GM12878 (cell line): ENCODE results near the gene AKT3. TPM values are rescaled to one million over a fixed set of nuclear protein-coding genes. Genes with fewer than 3 reads are reported as not detected.

Experiments
- ATAC-seq: fragments of 200-7000 bp; cut with Tn5 transposase; 3 replicates; pipeline ENCODE4 v1.9.1; 2020; ENCODE audit warnings: mild to moderate bottlenecking, moderate library complexity
- BruUV-seq: library from RNA; stranded (reverse); fragments of 400-500 nt; replicated peaks from 2 replicates; lab custom pipeline; 2021; lab: Mats Ljungman, UMichigan
- CTCF ChIA-PET: fragments of 300-600 bp; sonication (Branson Sonifier 250); formaldehyde crosslinking; extraction: SDS; loops from one replicate; lab custom pipeline; 2021; ENCODE audit warnings: inconsistent platforms; lab: Yijun Ruan, JAX
- POLR2A ChIA-PET: fragments of 350-600 bp; formaldehyde crosslinking; extraction: SDS; loops from one replicate; lab custom pipeline; 2021; ENCODE audit warnings: inconsistent platforms; lab: Charles Lee
- RAD21 ChIA-PET: fragments of 300-600 bp; sonication (Branson Sonifier 250); formaldehyde crosslinking; loops from one replicate; lab custom pipeline; 2023; ENCODE audit warnings: antibody characterized with exemption; ENCODE audit not compliant: unreplicated experiment; lab: Charles Lee
- SMC1A ChIA-PET: fragments of 300-600 bp; sonication (Branson Sonifier 250); formaldehyde crosslinking; loops from one replicate; lab custom pipeline; 2023; ENCODE audit not compliant: unreplicated experiment, uncharacterized antibody; lab: Charles Lee
- DNase-seq: peaks from one replicate; pipeline ENCODE4 v3.0.0-alpha.2; 2011; ENCODE audit warnings: low read depth, low spot score
- FAIRE-seq: peaks from 3 replicates; lab custom pipeline; 2011; peaks lifted over from hg19 to GRCh38; lab: Jason Lieb, UNC
- H2AFZ ChIP-seq: 2 replicates; pipeline ENCODE4 v1.6.0; 2011; ENCODE audit warnings: low read depth, low read length, control low read depth; ENCODE audit not compliant: control insufficient read depth
- H3K27ac ChIP-seq: 2 replicates; pipeline ENCODE4 v1.5.1; 2011; ENCODE audit warnings: control low read depth; ENCODE audit not compliant: control insufficient read depth, insufficient read depth
- H3K27me3 ChIP-seq, 2 experiments: replicated peaks in 1 of 2; 2 replicates each; pipeline versions ENCODE4 v1.6.0 to v1.6.1; 2011; ENCODE audit warnings: low read length in 1 of 2; ENCODE audit not compliant: control insufficient read depth in 2 of 2, insufficient read depth in 2 of 2
- H3K36me3 ChIP-seq, 2 experiments: 2 replicates each; pipeline ENCODE4 v1.5.1; 2011; ENCODE audit warnings: low read length in 1 of 2; ENCODE audit not compliant: control insufficient read depth in 2 of 2, insufficient read depth in 2 of 2
- H3K4me1 ChIP-seq: 2 replicates; pipeline ENCODE4 v1.6.1; 2011; ENCODE audit warnings: mild to moderate bottlenecking, low read length, moderate library complexity, mixed read lengths; ENCODE audit not compliant: control insufficient read depth, insufficient read depth
- H3K4me2 ChIP-seq: 2 replicates; pipeline ENCODE4 v1.6.0; 2011; ENCODE audit warnings: control low read depth; ENCODE audit not compliant: control insufficient read depth, insufficient read depth
- H3K4me3 ChIP-seq: fragments of 200-600 bp; sonication (generic); 2 replicates; pipeline ENCODE4 v1.5.1; 2016
- H3K79me2 ChIP-seq: 2 replicates; pipeline ENCODE4 v1.6.0; 2011; ENCODE audit warnings: low read length; ENCODE audit not compliant: control insufficient read depth, insufficient read depth
- H3K9ac ChIP-seq: 2 replicates; pipeline ENCODE4 v1.8.0; 2011; ENCODE audit warnings: low read length, control low read depth, mixed read lengths; ENCODE audit not compliant: control insufficient read depth, insufficient read depth
- H3K9me3 ChIP-seq: replicated peaks from 3 replicates; pipeline ENCODE4 v1.5.1; 2011; ENCODE audit warnings: mild to moderate bottlenecking, low read length; ENCODE audit not compliant: control insufficient read depth, insufficient read depth
- H4K20me1 ChIP-seq: 2 replicates; pipeline ENCODE4 v1.6.0; 2011; ENCODE audit not compliant: control insufficient read depth, insufficient read depth
- BACH1 ChIP-seq: fragments of 450-650 bp; IDR thresholded peaks from 2 replicates; pipeline ENCODE4 v1.6.1; 2017; ENCODE audit warnings: mild to moderate bottlenecking, borderline replicate concordance
- BCL11A ChIP-seq: IDR thresholded peaks from 2 replicates; pipeline ENCODE4 v1.6.1; 2011; ENCODE audit warnings: low read depth, low read length
- CREM ChIP-seq: IDR thresholded peaks from 2 replicates; pipeline ENCODE4 v1.6.1; 2014; ENCODE audit warnings: antibody characterized with exemption, low read depth
- E2F8 ChIP-seq: fragments of 450-650 bp; IDR thresholded peaks from 2 replicates; pipeline ENCODE4 v1.6.1; 2018; ENCODE audit warnings: mild to moderate bottlenecking, low read depth, moderate library complexity; ENCODE audit not compliant: partially characterized antibody
- ETV6 ChIP-seq, 2 experiments: fragments of 450-650 bp in 1 of 2; IDR thresholded peaks in 1 of 2; conservative IDR thresholded peaks in 1 of 2; 2 replicates each; pipeline ENCODE4 v1.6.1; 2014; ENCODE audit warnings: antibody characterized with exemption in 1 of 2, borderline replicate concordance in 1 of 2, low read depth in 1 of 2, mild to moderate bottlenecking in 1 of 2, moderate library complexity in 1 of 2
- FOS ChIP-seq: IDR thresholded peaks from 3 replicates; pipeline ENCODE4 v1.6.1; 2011; ENCODE audit warnings: borderline replicate concordance; ENCODE audit not compliant: insufficient read length; ENCODE audit errors: extremely low read depth
- FOXK2 ChIP-seq: fragments of 450-650 bp; IDR thresholded peaks from 2 replicates; pipeline ENCODE4 v1.6.1; 2017; ENCODE audit warnings: mild to moderate bottlenecking, moderate library complexity
- NFXL1 ChIP-seq: fragments of 450-650 bp; IDR thresholded peaks from 2 replicates; pipeline ENCODE4 v1.6.1; 2017; ENCODE audit warnings: antibody characterized with exemption, mild to moderate bottlenecking, borderline replicate concordance
- NKRF ChIP-seq: fragments of 450-650 bp; conservative IDR thresholded peaks from 2 replicates; pipeline ENCODE4 v1.6.1; 2017; ENCODE audit warnings: mild to moderate bottlenecking, moderate library complexity
- PAX5 ChIP-seq: IDR thresholded peaks from 2 replicates; pipeline ENCODE4 v1.6.1; 2011; ENCODE audit warnings: low read depth, low read length, borderline replicate concordance
- PKNOX1 ChIP-seq: fragments of 450-650 bp; IDR thresholded peaks from 2 replicates; pipeline ENCODE4 v1.6.1; 2016; ENCODE audit warnings: mild to moderate bottlenecking
- RCOR1 ChIP-seq: conservative IDR thresholded peaks from 2 replicates; pipeline ENCODE4 v1.6.1; 2012; ENCODE audit warnings: low read depth, low read length, improper control_type of control experiment
- SMARCA5 ChIP-seq: fragments of 450-650 bp; IDR thresholded peaks from 2 replicates; pipeline ENCODE4 v1.6.1; 2017; ENCODE audit warnings: mild to moderate bottlenecking
- YBX1 ChIP-seq: fragments of 450-650 bp; IDR thresholded peaks from 2 replicates; pipeline ENCODE4 v1.6.1; 2016; ENCODE audit warnings: antibody characterized with exemption
- YY1 ChIP-seq: IDR thresholded peaks from 2 replicates; pipeline ENCODE4 v1.6.1; 2011; ENCODE audit warnings: low read depth, mild to moderate bottlenecking, low read length
- ZNF687 ChIP-seq: fragments of 450-650 bp; IDR thresholded peaks from 2 replicates; pipeline ENCODE4 v1.6.1; 2017; ENCODE audit warnings: mild to moderate bottlenecking, moderate library complexity
- WGBS: methylation state at CpG from one replicate; pipeline ENCODE4 v1.1.6; 2016; ENCODE audit warnings: low lambda C conversion rate; ENCODE audit not compliant: insufficient replicate concordance, insufficient coverage; ENCODE audit errors: missing lambda C conversion rate; 5-methylcytosine and 5-hydroxymethylcytosine counted together
- in situ Hi-C: fragments of 300-500 bp; cut with MboI; formaldehyde crosslinking; loops from 9 replicates; pipeline ENCODE4 v1.14.3; 2018; ENCODE audit warnings: mixed read lengths
- intact Hi-C: fragments of 100-400 bp; cut with micrococcal nuclease; formaldehyde crosslinking; loops from one replicate; pipeline ENCODE4 v1.14.2; 2022; ENCODE audit not compliant: unreplicated experiment
- polyA plus RNA-seq, 11 experiments: library from polyadenylated mRNA; depleted of rRNA in 4 of 11; unstranded in 6 of 11; stranded (reverse) in 5 of 11; fragments of >200 nt; fragmentation: Nextera tagmentation in 4 of 11; fragmentation: Illumina TruSeq in 1 of 11; extraction: Ambion mirVana in 4 of 11; extraction: Trizol in 1 of 11; gene quantifications; 1 replicate in 1 of 11; 2 replicates in 10 of 11; pipeline versions ENCODE4 v1.2.1 to v1.2.3, GENCODE V29; 2011 to 2016; ENCODE audit warnings: inconsistent platforms in 2 of 11, missing spikeins in 2 of 11, low read depth in 1 of 11
- total RNA-seq, 4 experiments: library from RNA; depleted of rRNA in 3 of 4; stranded (reverse); fragments of >200 nt in 3 of 4; fragmentation: Illumina TruSeq in 1 of 4; extraction: Trizol in 1 of 4; gene quantifications; 2 replicates each; pipeline versions ENCODE4 v1.2.1 to v1.2.3, GENCODE V29; 2013 to 2021

Gene AKT3
- total and polyA plus RNA-seq, 10 of the 15 experiments (the other 5 are each of a cell fraction or from before 2014, with no cell fraction given) = 0.03 to 0.56 (median 0.19) TPM

GRCh38 chr1:243784506-243784905 is 65.5 kb downstream of the AKT3 start:
- in situ Hi-C loops = no loop called here
- ChIA-PET CTCF (interaction anchor here (1.1 to 1.2 kb wide), 2 partner anchors 8 to 30 kb away, joined by 3 to 4 read pairs; no protein-coding TSS in a partner anchor), SMC1A (interaction anchor here (1.4 kb wide), 1 partner anchor 21 kb away, joined by 3 read pairs; no protein-coding TSS in a partner anchor), POLR2A (no interaction called here), RAD21 (no interaction called here)
- Histone ChIP-seq H3K9me3 (no peaks in the 10 kb centered on the region), H3K4me1 (no peaks in the 10 kb centered on the region), H3K79me2 (no peaks in the 10 kb centered on the region), H3K27me3 (no peaks in the 10 kb centered on the region), H3K4me3 (no peak overlapping the region), H3K4me2 (no peak overlapping the region), H3K9ac (no peak overlapping the region), H3K27ac (no peak overlapping the region), H3K36me3 (no peaks in the 10 kb centered on the region), H2AFZ (no peak overlapping the region), H4K20me1 (no peaks in the 10 kb centered on the region)
- no peak for FAIRE-seq
- WGBS = 77% methylated on average over 8 of the region's 8 CpGs
- intact Hi-C loops = no loop called here
- BruUV-seq = no TSS peak
- DNase-seq = no peak
- ATAC-seq = no peak
- TF ChIP-seq ETV6 (conservative IDR thresholded peaks at IDR 0.05 in 1 of 2, IDR thresholded peaks at IDR 0.05 in 1 of 2; ENCODE audit: borderline replicate concordance in 1 of 2, low read depth in 1 of 2) = no peak
- no peak for TF ChIP-seq NFXL1
- TF ChIP-seq SMARCA5 = no peak
- TF ChIP-seq BCL11A = no peak
- TF ChIP-seq FOXK2 = no peak
- TF ChIP-seq YBX1 = no peak
- no peak for TF ChIP-seq ZNF687
- TF ChIP-seq BACH1 = no peak
- no peak for TF ChIP-seq YY1
- TF ChIP-seq PAX5 = no peak
- no peak for TF ChIP-seq RCOR1
- TF ChIP-seq NKRF = no peak
- no peak for TF ChIP-seq FOS
- no peak for TF ChIP-seq PKNOX1
- no peak for TF ChIP-seq CREM
- no peak for TF ChIP-seq E2F8
